Heart right ventricle (tissue), 16 donors: Measurements from ENCODE around the gene CCDC50. TPM values are rescaled to one million over a fixed set of nuclear protein-coding genes. Genes with fewer than 3 reads are reported as not detected.

Experiments
- ATAC-seq, 8 donors: fragments of 200-7000 bp; cut with Tn5 transposase; one replicate each; pipeline ENCODE4 v1.9.1; 2020; ENCODE audit warnings: mild to moderate bottlenecking in 8 of 8, moderate library complexity in 8 of 8, moderate number of reproducible peaks in 1 of 8
- DNase-seq, 2 donors: peaks; one replicate each; pipeline ENCODE4 v3.0.0-alpha.2; 2020
- H3K27ac ChIP-seq, 10 donors: fragments of 200-600 bp; sonication (generic) in 2 of 10; one replicate each; pipeline versions ENCODE4 v1.5.0 to v1.8.0; 2020 to 2022; ENCODE audit warnings: mild to moderate bottlenecking in 3 of 10
- H3K27me3 ChIP-seq, 7 donors: fragments of 200-600 bp; one replicate each; pipeline ENCODE4 v1.8.0; 2021 to 2022; ENCODE audit warnings: mild to moderate bottlenecking in 2 of 7
- H3K36me3 ChIP-seq, 9 donors: fragments of 200-600 bp; sonication (generic) in 1 of 9; one replicate each; pipeline versions ENCODE4 v1.5.0 to v1.8.0; 2020 to 2022; ENCODE audit warnings: mild to moderate bottlenecking in 2 of 9
- H3K4me1 ChIP-seq, 9 donors: fragments of 200-600 bp; sonication (generic) in 1 of 9; one replicate each; pipeline versions ENCODE4 v1.5.0 to v1.8.0; 2020 to 2022; ENCODE audit warnings: mild to moderate bottlenecking in 4 of 9
- H3K4me3 ChIP-seq, 10 donors: fragments of 200-600 bp; sonication (generic) in 2 of 10; one replicate each; pipeline versions ENCODE4 v1.5.0 to v1.8.0; 2020 to 2022; ENCODE audit warnings: mild to moderate bottlenecking in 7 of 10, moderate library complexity in 2 of 10
- H3K9me3 ChIP-seq, 11 donors: fragments of 200-600 bp in 10 of 11; sonication (generic) in 2 of 11; one replicate each; pipeline versions ENCODE4 v1.5.0 to v1.8.0; 2013 to 2022; ENCODE audit warnings: mild to moderate bottlenecking in 2 of 11, control low read depth in 1 of 11, moderate library complexity in 1 of 11
- CTCF ChIP-seq, 9 donors: fragments of 200-600 bp; sonication (generic) in 2 of 9; IDR thresholded peaks; one replicate each; pipeline versions ENCODE4 v1.5.0 to v1.8.0; 2021 to 2022; ENCODE audit warnings: antibody characterized with exemption in 9 of 9, mild to moderate bottlenecking in 5 of 9, moderate library complexity in 1 of 9
- WGBS, 2 donors: extraction: QIAGEN DNeasy Blood & Tissue Kit; methylation state at CpG; one replicate each; pipeline ENCODE4 v1.1.7; 2013; ENCODE audit warnings: inconsistent platforms in 1 of 2; 5-methylcytosine and 5-hydroxymethylcytosine counted together
- intact Hi-C, 10 donors: fragments of 100-400 bp; cut with DNase I; formaldehyde crosslinking; loops; one replicate each; pipeline versions ENCODE4 v1.11.1 to v1.14.2; 2022
- polyA plus RNA-seq, 2 donors: library from polyadenylated mRNA; stranded (reverse); fragments of 200-250 nt; gene quantifications; one replicate each; pipeline ENCODE4 v1.2.3, GENCODE V29; 2013
- total RNA-seq, 10 donors: library from RNA; stranded (reverse); fragmentation: NEBNext Ultra II Directional in 3 of 10; extraction: Animal tissue kit (Norgen Biotek cat#: 25700) in 3 of 10; gene quantifications; one replicate each; pipeline versions ENCODE4 v1.2.1 to v1.2.4, GENCODE V29; 2021 to 2023
- donor health status: Arrhythmogenic right ventricular cardiomyopathy.
- donor health status: ischemic (EF 13 %, LVEDD 7.1; RV severe dilation, severe dysfunction).
- donor health status: healthy with polysubstance abuse.
- donor health status: DM: no; HTN: yes; CAD: no.
- donor health status: DM: no; HTN: no; CAD: no.
- donor health status: ischemic (EF 25% LVEDD 6.9; RV normal size, moderate dysfunction).
- donor health status: ischemic (EF 25% LVEDD 5.7; RV mildly dilated, moderate dysfunction).
- donor health status: healthy.
- donor health status: DM: yes; HTN: yes; CAD: no.
- donor health status: Ischemic cardiomyopathy.
- donor health status: ischemic (EF 35%, LVEDD 5.7; RV mildly dilated, moderate dysfunction).
- donor health status: nonischemic (EF 11% LVEDD 7.7; RV severe dilation, severe dysfunction).
- donor health status: DM: yes; HTN: yes; CAD: no.
- donor health status: PGD.
- donor health status: ischemic (EF 29% LVEDD 5.4; RV normal size, mild dysfunction).
- donor health status: nonischemic (EF 23%, LVEDD 6.1; RV moderate dilation, normal function).

The CCDC50 gene
- total and polyA plus RNA-seq, 12 donors = 14.3 to 58.8 (median 51.0) TPM

GRCh38 chr3:191331388-191331787 is 2.2 kb downstream of the CCDC50 start:
- ATAC-seq (no peak), DNase-seq (no peak)
- Histone ChIP-seq H3K4me1 (peaks cover 9 to 69% (median 63%) of the 10 kb centered on the region in 9 donors), H3K27me3 (no peaks in the 10 kb centered on the region), H3K27ac (peak overlapping the region; percentile 90 to 99 (median 97)), H3K4me3 (peak overlapping the region; percentile 77 to 97 (median 92)), H3K36me3 (no peaks in the 10 kb centered on the region), H3K9me3 (no peaks in the 10 kb centered on the region)
- intact Hi-C loops = loop anchor here in 4 of 10 donors (5.0 to 10.0 kb wide), 3 partner anchors 36 to 53 kb away; no protein-coding TSS in a partner anchor
- 48 to 64% methylated on average over 3 of the region's 3 CpGs for WGBS, 2 donors
- no peak for TF ChIP-seq CTCF (IDR thresholded peaks at IDR 0.05)

GRCh38 chr3:191333298-191333880 is 4.2 kb downstream of the CCDC50 start:
- ATAC-seq = no peak
- H3K27ac ChIP-seq = peak overlapping the region in 3 of 10 donors; percentile 1 to 99 (median 98)
- intact Hi-C loops = loop anchor here in 4 of 10 donors (5.0 to 10.0 kb wide), 3 partner anchors 34 to 51 kb away; no protein-coding TSS in a partner anchor
- no peaks in the 10 kb centered on the region for H3K36me3 ChIP-seq
- DNase-seq = no peak
- H3K27me3 ChIP-seq = no peaks in the 10 kb centered on the region
- H3K4me1 ChIP-seq = peaks cover 9 to 84% (median 75%) of the 10 kb centered on the region in 9 donors
- H3K4me3 ChIP-seq = no peak overlapping the region
- no peaks in the 10 kb centered on the region for H3K9me3 ChIP-seq
- TF ChIP-seq CTCF (IDR thresholded peaks at IDR 0.05) = no peak
- 84 to 88% methylated on average over 3 of the region's 3 CpGs for WGBS, 2 donors

DNA sequence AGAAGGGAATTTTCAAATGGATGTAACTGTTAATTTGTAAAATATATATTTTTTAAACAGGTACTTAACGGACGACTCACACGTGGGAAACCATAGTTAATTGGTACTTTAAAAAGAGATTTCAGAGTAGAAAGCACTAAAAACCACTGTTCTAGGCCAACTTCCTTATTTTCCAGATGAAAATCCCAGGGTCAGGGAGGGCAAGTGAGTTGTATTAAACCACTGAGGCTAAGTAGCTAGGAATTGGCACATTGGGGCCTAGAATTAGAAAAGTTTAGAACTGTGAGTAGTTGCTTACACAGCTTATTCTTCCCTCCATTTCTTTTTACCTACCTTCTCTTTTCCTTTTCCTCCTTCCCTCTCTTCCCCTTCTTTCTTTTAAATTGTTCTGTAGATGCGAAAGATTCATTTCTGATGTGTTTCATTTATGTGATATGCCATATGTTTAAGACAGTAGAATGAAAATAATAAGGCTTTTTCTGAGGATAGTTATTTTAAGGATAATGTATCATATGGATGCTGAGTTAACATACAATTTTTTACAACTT is 5.2 kb downstream of the CCDC50 start:
- Histone ChIP-seq H3K4me3 (no peak overlapping the region), H3K9me3 (no peaks in the 10 kb centered on the region), H3K4me1 (peaks cover 7 to 89% (median 80%) of the 10 kb centered on the region in 9 donors), H3K27me3 (no peaks in the 10 kb centered on the region), H3K27ac (no peak overlapping the region), H3K36me3 (no peaks in the 10 kb centered on the region)
- 90 to 91% methylated on average over 4 of the region's 4 CpGs for WGBS, 2 donors
- TF ChIP-seq CTCF (IDR thresholded peaks at IDR 0.05) = no peak
- intact Hi-C loops = loop anchor here in 4 of 10 donors (5.0 to 10.0 kb wide), 3 partner anchors 33 to 50 kb away; no protein-coding TSS in a partner anchor
- no peak for ATAC-seq
- DNase-seq = no peak

- no peaks in the 10 kb centered on the region for H3K36me3 ChIP-seq
- WGBS, 2 donors = 61 to 72% methylated on average over 2 of the region's 2 CpGs
- H3K9me3 ChIP-seq = no peaks in the 10 kb centered on the region
- H3K4me3 ChIP-seq = no peak overlapping the region
- ATAC-seq (no peak), DNase-seq (no peak)
- intact Hi-C loops = loop anchor here in 2 of 10 donors (5.0 to 10.0 kb wide), 2 partner anchors 40 to 48 kb away; no protein-coding TSS in a partner anchor
- no peaks in the 10 kb centered on the region for H3K27me3 ChIP-seq
- no peak for TF ChIP-seq CTCF (IDR thresholded peaks at IDR 0.05)
- no peak overlapping the region for H3K27ac ChIP-seq
- peaks cover 7 to 98% (median 86%) of the 10 kb centered on the region in 9 donors for H3K4me1 ChIP-seq
Observed at GRCh38 chr3:191336833-191337232, 7.6 kb downstream of the CCDC50 start.
